IPS-18c (cell line): ENCODE results near the gene AAR2.

Source experiments
- H3K4me3 ChIP-seq: 2 replicates; pipeline ENCODE4 v1.7.0; 2013; ENCODE audit warnings: low read depth, mild to moderate bottlenecking, low read length, moderate library complexity; ENCODE audit not compliant: insufficient read depth
- H3K9me3 ChIP-seq: one replicate; pipeline ENCODE4 v1.6.1; 2013; ENCODE audit warnings: mild to moderate bottlenecking, low read length, moderate library complexity; ENCODE audit not compliant: control insufficient read depth, insufficient read depth

The AAR2 gene

GRCh38 chr20:36214684-36215256 is 21.5 kb upstream of the AAR2 start:
- H3K4me3 ChIP-seq: no peak overlapping the region
- no peaks in the 10 kb centered on the region for H3K9me3 ChIP-seq

GRCh38 chr20:36215778-36216177 is 20.5 kb upstream of the AAR2 start:
- H3K9me3 ChIP-seq: no peaks in the 10 kb centered on the region
- H3K4me3 ChIP-seq: no peak overlapping the region

DNA sequence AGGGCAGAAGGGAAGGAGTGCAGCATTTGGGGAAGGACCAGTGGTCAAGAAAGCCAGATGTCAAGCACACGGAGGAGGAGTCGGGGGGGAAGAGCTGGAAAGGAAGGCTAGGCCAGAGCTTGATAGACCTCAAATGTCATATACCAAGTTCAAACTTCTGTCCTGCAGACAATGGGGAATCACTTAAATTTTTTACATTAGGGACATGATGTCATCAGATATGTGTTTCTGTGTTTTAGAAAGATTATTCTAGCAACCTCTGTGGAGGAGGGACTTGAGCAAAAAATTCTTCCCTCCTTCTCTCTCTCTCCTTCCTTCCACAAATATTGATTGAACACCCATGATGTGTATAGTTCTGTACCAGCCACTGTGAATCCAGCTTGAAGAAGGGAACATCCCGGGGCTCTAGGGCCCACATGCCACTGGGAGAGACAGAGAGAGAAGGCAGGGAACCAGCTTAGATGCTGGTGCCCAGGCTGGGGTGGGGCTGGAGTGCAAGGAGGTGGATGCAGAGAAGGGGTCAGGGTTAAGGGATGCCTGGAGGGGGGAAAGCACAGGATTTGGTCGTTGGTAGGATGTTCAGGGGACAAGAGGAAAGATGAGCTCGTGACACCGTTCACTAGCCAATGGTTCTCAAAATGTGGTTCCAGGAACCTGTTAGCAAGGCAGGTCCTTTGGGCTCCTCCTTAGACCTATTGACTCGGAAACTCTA is 19.8 kb upstream of the AAR2 start:
- Histone ChIP-seq H3K4me3 (no peak overlapping the region), H3K9me3 (no peaks in the 10 kb centered on the region)

DNA sequence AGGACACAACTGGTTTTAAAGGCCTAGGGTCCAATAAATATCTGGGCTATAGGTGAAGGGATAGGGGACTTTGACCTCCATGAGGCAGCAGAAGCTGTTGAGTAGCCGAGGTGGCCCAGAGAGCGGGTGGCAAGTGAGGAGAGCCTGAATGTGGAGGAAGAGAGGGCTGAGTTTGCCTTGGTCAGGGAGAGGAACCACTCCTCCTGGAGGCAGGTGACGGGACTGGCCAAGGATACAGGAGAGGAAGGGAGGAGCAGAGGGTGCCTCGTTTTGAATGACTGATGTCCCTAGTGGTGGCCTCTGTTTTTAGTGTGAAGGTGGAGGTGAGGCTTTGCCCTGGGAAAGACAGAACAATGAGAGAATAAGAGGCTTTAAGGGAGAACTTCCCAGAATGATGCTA is 19.1 kb upstream of the AAR2 start:
- Histone ChIP-seq H3K9me3 (no peaks in the 10 kb centered on the region), H3K4me3 (no peak overlapping the region)

DNA sequence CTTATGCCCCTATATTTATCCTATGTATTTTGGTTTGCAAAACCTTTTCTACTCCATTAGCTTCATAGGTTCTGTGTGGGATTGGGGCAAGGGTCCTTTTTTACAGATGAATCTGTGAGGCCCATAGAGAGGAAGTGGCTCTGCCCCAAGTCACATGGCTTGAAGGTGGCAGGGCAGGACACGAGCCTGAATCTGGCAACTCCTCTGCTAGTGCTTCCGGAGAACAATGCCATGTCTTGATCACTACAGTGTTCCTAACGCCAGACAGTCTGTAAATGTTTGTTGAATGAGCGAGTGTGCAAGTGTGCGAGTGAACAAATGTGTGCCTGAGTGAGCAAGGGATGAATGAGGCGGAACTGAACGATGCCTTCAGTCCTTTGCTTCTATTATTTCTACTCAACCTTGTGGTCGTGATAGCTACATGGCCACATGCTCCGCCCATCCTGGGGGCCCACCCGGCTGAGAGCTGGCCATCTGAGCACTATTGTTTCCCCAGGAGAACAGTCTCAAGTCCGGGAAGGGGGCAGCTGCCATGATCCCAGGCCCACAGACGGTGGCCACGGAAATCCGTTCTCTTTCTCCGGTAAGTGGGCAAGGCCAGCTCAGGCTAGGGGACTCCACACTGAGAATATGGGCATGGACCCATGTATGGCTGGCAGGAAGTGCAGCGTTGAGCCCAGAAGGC is 17.8 kb upstream of the AAR2 start:
- Histone ChIP-seq H3K4me3 (no peak overlapping the region), H3K9me3 (no peaks in the 10 kb centered on the region)

GRCh38 chr20:36219671-36220220 is 16.5 kb upstream of the AAR2 start:
- no peaks in the 10 kb centered on the region for H3K9me3 ChIP-seq

GRCh38 chr20:36225666-36226065 is 10.6 kb upstream of the AAR2 start:
- Histone ChIP-seq H3K9me3 (no peaks in the 10 kb centered on the region), H3K4me3 (no peak overlapping the region)

More at GRCh38 chr20:36219671-36220220, 16.5 kb upstream of the AAR2 start:
- H3K4me3 ChIP-seq: no peak overlapping the region

- Histone ChIP-seq H3K4me3 (no peak overlapping the region), H3K9me3 (no peaks in the 10 kb centered on the region)
Measured at GRCh38 chr20:36228770-36229169, 7.5 kb upstream of the AAR2 start.

- Histone ChIP-seq H3K9me3 (no peaks in the 10 kb centered on the region), H3K4me3 (no peak overlapping the region)
Measured at GRCh38 chr20:36230019-36230418, 6.3 kb upstream of the AAR2 start.

- no peaks in the 10 kb centered on the region for H3K9me3 ChIP-seq
- no peak overlapping the region for H3K4me3 ChIP-seq
Measured at GRCh38 chr20:36231331-36231730, 4.9 kb upstream of the AAR2 start.

- Histone ChIP-seq H3K4me3 (no peak overlapping the region), H3K9me3 (no peaks in the 10 kb centered on the region)
Measured at GRCh38 chr20:36234771-36235320, 1.4 kb upstream of the AAR2 start.

GRCh38 chr20:36236786-36237121 is 476 bp downstream of the AAR2 start:
- H3K4me3 ChIP-seq: peak overlapping the region; percentile 81
- H3K9me3 ChIP-seq: no peaks in the 10 kb centered on the region

DNA sequence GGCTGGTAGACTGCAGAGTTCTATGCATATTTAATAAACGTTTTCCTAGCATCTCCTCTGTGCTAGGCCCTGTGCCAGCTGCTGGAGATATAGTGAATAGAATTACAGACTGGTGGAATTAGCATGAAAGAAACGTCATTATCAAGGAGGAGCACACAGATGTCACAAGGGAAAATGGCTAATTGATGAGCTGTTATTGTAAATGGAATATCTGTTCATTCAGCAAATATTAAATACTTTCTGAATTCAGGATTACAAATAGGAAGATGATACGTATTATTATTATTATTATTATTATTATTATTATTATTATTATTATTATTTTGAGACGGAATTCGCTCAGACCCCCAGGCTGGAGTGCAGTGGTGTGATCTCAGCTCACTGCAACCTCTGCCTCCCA is 1.2 kb downstream of the AAR2 start:
- Histone ChIP-seq H3K4me3 (peak overlapping the region; percentile 81; the same call in 1 of the 2 replicates), H3K9me3 (no peaks in the 10 kb centered on the region)

GRCh38 chr20:36238153-36238552 is 1.9 kb downstream of the AAR2 start:
- H3K4me3 ChIP-seq: no peak overlapping the region
- no peaks in the 10 kb centered on the region for H3K9me3 ChIP-seq

DNA sequence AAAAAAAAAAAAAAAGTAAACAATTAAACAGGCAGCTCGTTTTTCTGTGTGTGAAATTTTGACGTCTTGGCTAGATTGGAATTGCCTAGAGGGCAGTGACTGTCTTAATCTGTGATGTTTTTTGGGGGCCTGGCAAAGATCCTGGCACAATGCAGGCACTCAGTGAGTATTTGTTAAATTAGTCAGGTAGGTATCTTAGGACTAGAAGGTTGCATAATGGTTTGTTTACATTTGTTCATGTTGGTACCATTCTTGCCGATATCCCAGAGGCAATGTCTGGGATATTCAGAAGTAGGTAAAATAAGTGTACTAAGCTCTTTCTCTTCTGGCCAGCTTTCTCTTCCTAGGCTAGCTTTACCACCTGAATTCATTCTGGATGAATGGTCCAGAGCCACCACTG is 2.5 kb downstream of the AAR2 start:
- H3K4me3 ChIP-seq: no peak overlapping the region
- no peaks in the 10 kb centered on the region for H3K9me3 ChIP-seq

- no peaks in the 10 kb centered on the region for H3K9me3 ChIP-seq
- no peak overlapping the region for H3K4me3 ChIP-seq
Measured at GRCh38 chr20:36240076-36240475, 3.8 kb downstream of the AAR2 start.

- no peak overlapping the region for H3K4me3 ChIP-seq
- no peaks in the 10 kb centered on the region for H3K9me3 ChIP-seq
Measured at GRCh38 chr20:36241678-36242077, 5.4 kb downstream of the AAR2 start.

GRCh38 chr20:36243726-36244125 is 7.4 kb downstream of the AAR2 start:
- no peak overlapping the region for H3K4me3 ChIP-seq
- H3K9me3 ChIP-seq: no peaks in the 10 kb centered on the region
